ENCODE measurements around the gene NT5C2.

- TF ChIP-seq, protein P1, sequence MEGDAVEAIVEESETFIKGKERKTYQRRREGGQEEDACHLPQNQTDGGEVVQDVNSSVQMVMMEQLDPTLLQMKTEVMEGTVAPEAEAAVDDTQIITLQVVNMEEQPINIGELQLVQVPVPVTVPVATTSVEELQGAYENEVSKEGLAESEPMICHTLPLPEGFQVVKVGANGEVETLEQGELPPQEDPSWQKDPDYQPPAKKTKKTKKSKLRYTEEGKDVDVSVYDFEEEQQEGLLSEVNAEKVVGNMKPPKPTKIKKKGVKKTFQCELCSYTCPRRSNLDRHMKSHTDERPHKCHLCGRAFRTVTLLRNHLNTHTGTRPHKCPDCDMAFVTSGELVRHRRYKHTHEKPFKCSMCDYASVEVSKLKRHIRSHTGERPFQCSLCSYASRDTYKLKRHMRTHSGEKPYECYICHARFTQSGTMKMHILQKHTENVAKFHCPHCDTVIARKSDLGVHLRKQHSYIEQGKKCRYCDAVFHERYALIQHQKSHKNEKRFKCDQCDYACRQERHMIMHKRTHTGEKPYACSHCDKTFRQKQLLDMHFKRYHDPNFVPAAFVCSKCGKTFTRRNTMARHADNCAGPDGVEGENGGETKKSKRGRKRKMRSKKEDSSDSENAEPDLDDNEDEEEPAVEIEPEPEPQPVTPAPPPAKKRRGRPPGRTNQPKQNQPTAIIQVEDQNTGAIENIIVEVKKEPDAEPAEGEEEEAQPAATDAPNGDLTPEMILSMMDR (IDR thresholded peaks at IDR 0.05; ENCODE audit: extremely low read depth in 1 of 2, insufficient read depth in 1 of 2, low read depth in 1 of 2, low read length in 2 of 2): no peak
- TF ChIP-seq JUN (IDR thresholded peaks at IDR 0.05; ENCODE audit: borderline replicate concordance, insufficient read depth, insufficient read length, low read depth) (no peak), POLR2A (IDR thresholded peaks at IDR 0.05; ENCODE audit: low read depth, low read length) (no peak), MYC (IDR thresholded peaks at IDR 0.05; ENCODE audit: low read depth, low read length) (no peak), POLR2AphosphoS5 (IDR thresholded peaks at IDR 0.05; ENCODE audit: insufficient read depth, low read depth, low read length) (no peak)
Observed at GRCh38 chr10:103144041-103144440, 49.0 kb downstream of the NT5C2 start.

All from endothelial cell of umbilical vein (primary cell).